Measurements from ENCODE around the gene SALL3.

Gene SALL3

GRCh38 chr18:79013869-79014268, 34.3 kb downstream of the SALL3 start:
- Histone ChIP-seq H3K9ac (no peak overlapping the region), H4K20me1 (ENCODE audit: insufficient read depth) (no peaks in the 10 kb centered on the region), H3K36me3 (ENCODE audit: insufficient read depth) (no peaks in the 10 kb centered on the region), H3K4me2 (no peak overlapping the region), H3K27ac (no peak overlapping the region), H3K4me3 (IDR thresholded peaks at IDR 0.05; ENCODE audit: insufficient read depth, low read depth, low read length) (no peak overlapping the region), H3K27me3 (ENCODE audit: insufficient read depth, low read depth) (no peaks in the 10 kb centered on the region), H3K4me1 (ENCODE audit: low read depth, poor library complexity, severe bottlenecking) (no peaks in the 10 kb centered on the region), H3K79me2 (ENCODE audit: insufficient read depth, low read depth) (no peaks in the 10 kb centered on the region), H2AFZ (ENCODE audit: low read depth) (no peak overlapping the region)
- TF ChIP-seq CTCF (conservative IDR thresholded peaks at IDR 0.05; ENCODE audit: low read depth, low read length): no peak

- no peaks in the 10 kb centered on the region for H3K79me2 ChIP-seq (ENCODE audit: insufficient read depth, low read depth)
- H3K27me3 ChIP-seq (ENCODE audit: insufficient read depth, low read depth): no peaks in the 10 kb centered on the region
- no peak for TF ChIP-seq CTCF (conservative IDR thresholded peaks at IDR 0.05; ENCODE audit: low read depth, low read length)
- no peak overlapping the region for H2AFZ ChIP-seq (ENCODE audit: low read depth)
- H3K4me3 ChIP-seq (IDR thresholded peaks at IDR 0.05; ENCODE audit: insufficient read depth, low read depth, low read length): no peak overlapping the region
- H4K20me1 ChIP-seq (ENCODE audit: insufficient read depth): no peaks in the 10 kb centered on the region
- H3K36me3 ChIP-seq (ENCODE audit: insufficient read depth): no peaks in the 10 kb centered on the region
- H3K9ac ChIP-seq: no peak overlapping the region
- no peak overlapping the region for H3K27ac ChIP-seq
- no peaks in the 10 kb centered on the region for H3K4me1 ChIP-seq (ENCODE audit: low read depth, poor library complexity, severe bottlenecking)
- no peak overlapping the region for H3K4me2 ChIP-seq
Observed at GRCh38 chr18:79018911-79019310, 39.3 kb downstream of the SALL3 start.

- H3K27ac ChIP-seq: no peak overlapping the region
- no peaks in the 10 kb centered on the region for H3K27me3 ChIP-seq (ENCODE audit: insufficient read depth, low read depth)
- H3K4me2 ChIP-seq: no peak overlapping the region
- H3K9ac ChIP-seq: no peak overlapping the region
- no peak overlapping the region for H2AFZ ChIP-seq (ENCODE audit: low read depth)
- no peaks in the 10 kb centered on the region for H3K79me2 ChIP-seq (ENCODE audit: insufficient read depth, low read depth)
- H4K20me1 ChIP-seq (ENCODE audit: insufficient read depth): no peaks in the 10 kb centered on the region
- no peaks in the 10 kb centered on the region for H3K4me1 ChIP-seq (ENCODE audit: low read depth, poor library complexity, severe bottlenecking)
- H3K4me3 ChIP-seq (IDR thresholded peaks at IDR 0.05; ENCODE audit: insufficient read depth, low read depth, low read length): no peak overlapping the region
- no peaks in the 10 kb centered on the region for H3K36me3 ChIP-seq (ENCODE audit: insufficient read depth)
- no peak for TF ChIP-seq CTCF (conservative IDR thresholded peaks at IDR 0.05; ENCODE audit: low read depth, low read length)
Observed at GRCh38 chr18:79019881-79020280, 40.3 kb downstream of the SALL3 start.

- no peaks in the 10 kb centered on the region for H3K27me3 ChIP-seq (ENCODE audit: insufficient read depth, low read depth)
- no peak overlapping the region for H3K4me2 ChIP-seq
- no peak overlapping the region for H3K9ac ChIP-seq
- TF ChIP-seq CTCF (conservative IDR thresholded peaks at IDR 0.05; ENCODE audit: low read depth, low read length): no peak
- H3K27ac ChIP-seq: no peak overlapping the region
- H3K4me1 ChIP-seq (ENCODE audit: low read depth, poor library complexity, severe bottlenecking): no peaks in the 10 kb centered on the region
- H3K4me3 ChIP-seq (IDR thresholded peaks at IDR 0.05; ENCODE audit: insufficient read depth, low read depth, low read length): no peak overlapping the region
- no peaks in the 10 kb centered on the region for H3K36me3 ChIP-seq (ENCODE audit: insufficient read depth)
- no peaks in the 10 kb centered on the region for H4K20me1 ChIP-seq (ENCODE audit: insufficient read depth)
- no peaks in the 10 kb centered on the region for H3K79me2 ChIP-seq (ENCODE audit: insufficient read depth, low read depth)
- H2AFZ ChIP-seq (ENCODE audit: low read depth): no peak overlapping the region
Observed at GRCh38 chr18:79022603-79023002, 43.0 kb downstream of the SALL3 start.

GRCh38 chr18:79026491-79026890, 46.9 kb downstream of the SALL3 start:
- Histone ChIP-seq H2AFZ (ENCODE audit: low read depth) (no peak overlapping the region), H3K4me3 (IDR thresholded peaks at IDR 0.05; ENCODE audit: insufficient read depth, low read depth, low read length) (no peak overlapping the region)
- no peak for TF ChIP-seq CTCF (conservative IDR thresholded peaks at IDR 0.05; ENCODE audit: low read depth, low read length)

More at GRCh38 chr18:79026491-79026890, 46.9 kb downstream of the SALL3 start:
- Histone ChIP-seq H3K36me3 (ENCODE audit: insufficient read depth) (no peaks in the 10 kb centered on the region), H3K4me1 (ENCODE audit: low read depth, poor library complexity, severe bottlenecking) (no peaks in the 10 kb centered on the region), H3K27ac (no peak overlapping the region), H3K79me2 (ENCODE audit: insufficient read depth, low read depth) (no peaks in the 10 kb centered on the region), H3K4me2 (no peak overlapping the region), H3K9ac (no peak overlapping the region), H3K27me3 (ENCODE audit: insufficient read depth, low read depth) (no peaks in the 10 kb centered on the region), H4K20me1 (ENCODE audit: insufficient read depth) (no peaks in the 10 kb centered on the region)

Data from KMS-11 (cell line).